ENCODE measurements around the gene FXYD3. TPM values are rescaled to one million over a fixed set of nuclear protein-coding genes. Genes with fewer than 3 reads are reported as not detected.

The FXYD3 gene
- total and polyA plus RNA-seq, 2 of the 13 experiments (the other 11 are each of a cell fraction or from before 2014, with no cell fraction given), result 4.9 TPM; not detected in 1

- 0 out of 2 replicates have a peak, but pooled peaks cover 2% of the 10 kb centered on the region for H4K20me1 ChIP-seq (ENCODE audit: insufficient read depth, low read length)
- peaks cover 12% of the 10 kb centered on the region for H3K4me1 ChIP-seq (ENCODE audit: insufficient read depth, low read length)
- H3K4me2 ChIP-seq (ENCODE audit: low read depth, low read length), result peak overlapping the region; percentile 45
- H3K9me3 ChIP-seq (ENCODE audit: low read length), result no peaks in the 10 kb centered on the region
- FAIRE-seq (no peak), DNase-seq (ENCODE audit: low spot score) (no peak), ATAC-seq (peak; percentile 85)
- TF ChIP-seq LRRFIP1 (CRISPR knock-in tag; conservative IDR thresholded peaks at IDR 0.05), result no peak
- peak; percentile 56 for TF ChIP-seq CTCF (CRISPR knock-in tag; IDR thresholded peaks at IDR 0.05)
- no peak for TF ChIP-seq ZSCAN25 (CRISPR knock-in tag; IDR thresholded peaks at IDR 0.05)
- peak; percentile 17 for TF ChIP-seq XRCC5 (optimal IDR thresholded peaks at IDR 0.05; ENCODE audit: low read length)
- TF ChIP-seq GABPB1 (CRISPR knock-in tag; IDR thresholded peaks at IDR 0.05), result 0 out of 2 replicates have a peak, but pooled peaks have one; percentile 15
- no peak for TF ChIP-seq ZNF362 (CRISPR knock-in tag; IDR thresholded peaks at IDR 0.05; ENCODE audit: borderline replicate concordance)
- no peak for TF ChIP-seq THAP11 (CRISPR knock-in tag; IDR thresholded peaks at IDR 0.05)
- TF ChIP-seq ZNF225 (CRISPR knock-in tag; IDR thresholded peaks at IDR 0.05), result no peak
- no peak for TF ChIP-seq MIER3 (CRISPR knock-in tag; IDR thresholded peaks at IDR 0.05; ENCODE audit: borderline replicate concordance)
- peak; percentile 73; the same call in 1 of the 2 replicates for TF ChIP-seq EZH2 (conservative IDR thresholded peaks at IDR 0.05; ENCODE audit: low read depth, low read length)
- 0 out of 2 replicates have a peak, but pooled peaks have one; percentile 44 for TF ChIP-seq ZNF234 (CRISPR knock-in tag; conservative IDR thresholded peaks at IDR 0.05)
- no peak for TF ChIP-seq PHB2 (IDR thresholded peaks at IDR 0.05; ENCODE audit: partially characterized antibody)
- TF ChIP-seq ZNF740 (CRISPR knock-in tag; IDR thresholded peaks at IDR 0.05), result peak; percentile 86; the same call in 1 of the 2 replicates
- TF ChIP-seq HNRNPLL (IDR thresholded peaks at IDR 0.05; ENCODE audit: low read depth, low read length, poor library complexity, severe bottlenecking), result peak; percentile 23
- TF ChIP-seq RFX3 (CRISPR knock-in tag; IDR thresholded peaks at IDR 0.05), result no peak
- no peak overlapping the region for H3K9ac ChIP-seq (ENCODE audit: insufficient read depth, low read depth, low read length)
- H3K27me3 ChIP-seq (ENCODE audit: control insufficient read depth in 1 of 2, insufficient read depth in 2 of 2, low read length in 2 of 2), result peaks cover 21 to 68% of the 10 kb centered on the region in 2 experiments; a peak in 4 of 5 replicates
- WGBS (ENCODE audit: low lambda C conversion rate), result 3% methylated on average over 10 of the region's 36 CpGs
- H3K36me3 ChIP-seq (replicated peaks in 1 of 2; ENCODE audit: control insufficient read depth in 1 of 2, insufficient read depth in 2 of 2, low read length in 2 of 2), result no peaks in the 10 kb centered on the region
- H3K79me2 ChIP-seq (ENCODE audit: insufficient read depth, low read length), result no peaks in the 10 kb centered on the region
- no TSS peak for BruUV-seq (replicated peaks)
- no peak overlapping the region for H2AFZ ChIP-seq (ENCODE audit: low read length)
- intact Hi-C loops (cut with micrococcal nuclease; ENCODE audit: unreplicated experiment), result no loop called here
- ChIA-PET CTCF (ENCODE audit: low intra/inter-chr PET ratio, low total read pairs) (no interaction called here), POLR2A (no interaction called here)
- H3K27ac ChIP-seq (ENCODE audit: extremely low read length, insufficient read depth, low read length), result no peak overlapping the region
- in situ Hi-C loops (cut with HindIII; ENCODE audit: extremely low pct_ligation_motif_present, low pct_unique_long_range_greater_than_20kb), result no loop called here
- peak overlapping the region in 1 of 3 experiments; percentile 54; a peak in 1 of 6 replicates for H3K4me3 ChIP-seq (replicated peaks in 1 of 3; ENCODE audit: insufficient read depth in 1 of 3, low read depth in 2 of 3, low read length in 3 of 3)
Measured at GRCh38 chr19:35153701-35154524, 38.3 kb downstream of the FXYD3 start.
